Karpas-422 (cell line): Measurements from ENCODE around the gene TTLL4. TPM values are rescaled to one million over a fixed set of nuclear protein-coding genes. Genes with fewer than 3 reads are reported as not detected.

Source experiments
- DNase-seq: peaks from one replicate; pipeline ENCODE4 v3.0.0-alpha.2; 2015
- H2AFZ ChIP-seq: fragments of 200-600 bp; sonication (generic); 2 replicates; pipeline ENCODE4 v1.6.1; 2014; ENCODE audit warnings: antibody characterized with exemption, low read length, mixed read lengths
- H3K27ac ChIP-seq: fragments of 200-600 bp; sonication (generic); 2 replicates; pipeline ENCODE4 v1.5.1; 2014; ENCODE audit warnings: mild to moderate bottlenecking, low read length, moderate library complexity
- H3K27me3 ChIP-seq: fragments of 200-600 bp; sonication (generic); 2 replicates; pipeline ENCODE4 v1.6.1; 2014; ENCODE audit warnings: low read length, mixed read lengths
- H3K36me3 ChIP-seq: fragments of 200-600 bp; sonication (generic); 2 replicates; pipeline ENCODE4 v1.6.1; 2014; ENCODE audit warnings: low read length, mixed read lengths; ENCODE audit not compliant: insufficient read depth
- H3K4me1 ChIP-seq: fragments of 200-600 bp; sonication (generic); 2 replicates; pipeline ENCODE4 v1.6.1; 2014; ENCODE audit warnings: mild to moderate bottlenecking, low read length, mixed read lengths
- H3K4me2 ChIP-seq: fragments of 200-600 bp; sonication (generic); 2 replicates; pipeline ENCODE4 v1.6.1; 2014; ENCODE audit warnings: low read length, low read depth, mild to moderate bottlenecking; ENCODE audit not compliant: poor library complexity, severe bottlenecking
- H3K4me3 ChIP-seq: fragments of 200-600 bp; sonication (generic); 2 replicates; pipeline ENCODE4 v1.5.1; 2014; ENCODE audit warnings: mild to moderate bottlenecking, antibody characterized with exemption, low read length, mixed read lengths
- H3K79me2 ChIP-seq: fragments of 200-600 bp; sonication (generic); 2 replicates; pipeline ENCODE4 v1.6.1; 2014; ENCODE audit warnings: mild to moderate bottlenecking, low read length, mixed read lengths
- H3K9ac ChIP-seq: fragments of 200-600 bp; sonication (generic); 2 replicates; pipeline ENCODE4 v1.6.0; 2014; ENCODE audit warnings: low read length
- H3K9me2 ChIP-seq: fragments of 200-600 bp; sonication (generic), shearing (Covaris generic); replicated peaks from 2 replicates; pipeline ENCODE4 v1.6.0; 2014; ENCODE audit warnings: mild to moderate bottlenecking, low read length, moderate library complexity; ENCODE audit not compliant: insufficient read depth
- H3K9me3 ChIP-seq: fragments of 300-700, 200-600 bp; sonication (generic); 2 replicates; pipeline ENCODE4 v1.6.1; 2014; ENCODE audit warnings: low read length, mixed read lengths
- H4K20me1 ChIP-seq: fragments of 200-600 bp; sonication (generic); 2 replicates; pipeline ENCODE4 v1.6.1; 2014; ENCODE audit warnings: mild to moderate bottlenecking, antibody characterized with exemption, low read length, low read depth; ENCODE audit not compliant: insufficient read depth
- total RNA-seq: library from RNA; depleted of rRNA; stranded (reverse); fragments of >200 nt; shearing (Covaris generic); gene quantifications from 2 replicates; pipeline ENCODE4 v1.2.3, GENCODE V29; 2014; ENCODE audit warnings: low replicate concordance

TTLL4 gene
- total RNA-seq, 1 experiment from 2014 or later: 37.2 TPM

GRCh38 chr2:218777276-218777990, 66.8 kb downstream of the TTLL4 start:
- Histone ChIP-seq H3K36me3 (no peaks in the 10 kb centered on the region), H3K27ac (no peak overlapping the region), H3K9ac (no peak overlapping the region), H3K4me3 (no peak overlapping the region), H3K27me3 (no peaks in the 10 kb centered on the region), H2AFZ (no peak overlapping the region), H3K4me2 (no peak overlapping the region), H3K9me3 (no peaks in the 10 kb centered on the region), H3K9me2 (no peaks in the 10 kb centered on the region), H3K79me2 (no peaks in the 10 kb centered on the region), H3K4me1 (no peaks in the 10 kb centered on the region), H4K20me1 (no peaks in the 10 kb centered on the region)
- no peak for DNase-seq

DNA sequence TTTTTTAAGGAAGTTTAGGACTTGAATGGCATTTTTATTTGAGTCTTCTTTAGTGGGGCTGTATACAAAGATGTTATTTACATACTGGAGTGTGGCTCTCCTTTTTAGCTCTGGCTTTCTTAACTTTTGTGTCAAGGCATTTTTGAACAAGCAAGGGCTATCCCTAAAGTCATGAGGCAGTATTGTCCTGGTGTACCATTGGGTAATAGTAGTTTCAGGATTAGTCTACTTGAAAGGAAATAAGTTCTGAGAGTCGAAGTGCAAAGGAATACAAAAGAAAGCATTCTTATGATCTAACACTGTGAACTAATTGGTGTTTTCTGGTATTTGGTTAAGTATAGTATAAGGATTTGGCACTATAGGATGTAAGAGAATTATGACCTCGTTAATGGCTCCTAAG, 69.4 kb downstream of the TTLL4 start:
- no peaks in the 10 kb centered on the region for H3K36me3 ChIP-seq
- no peaks in the 10 kb centered on the region for H3K79me2 ChIP-seq

GRCh38 chr2:218780851-218781690, 70.4 kb downstream of the TTLL4 start:
- no peak overlapping the region for H3K4me2 ChIP-seq

More for the DNA sequence above, 69.4 kb downstream of the TTLL4 start:
- Histone ChIP-seq H3K27ac (no peak overlapping the region), H3K9ac (no peak overlapping the region), H3K27me3 (no peaks in the 10 kb centered on the region), H3K4me1 (no peaks in the 10 kb centered on the region), H2AFZ (no peak overlapping the region), H3K4me3 (no peak overlapping the region), H3K4me2 (no peak overlapping the region), H4K20me1 (no peaks in the 10 kb centered on the region), H3K9me2 (no peaks in the 10 kb centered on the region), H3K9me3 (no peaks in the 10 kb centered on the region)
- DNase-seq: no peak

GRCh38 chr2:218781691-218782527, 71.3 kb downstream of the TTLL4 start, which contains the start of gene CYP27A1:
TSS of gene CYP27A1 (plus strand) at chr2:218782147. CDS start at chr2:218782183, 36 bp downstream.
- Histone ChIP-seq H3K9ac (no peak within 1 kb of the TSS), H3K4me3 (no peak within 1 kb of the TSS), H2AFZ (no peak within 1 kb of the TSS)

More at GRCh38 chr2:218780851-218781690, 70.4 kb downstream of the TTLL4 start:
- Histone ChIP-seq H3K27ac (no peak overlapping the region), H3K36me3 (no peaks in the 10 kb centered on the region), H3K4me3 (no peak overlapping the region), H3K27me3 (no peaks in the 10 kb centered on the region), H3K9ac (no peak overlapping the region), H4K20me1 (no peaks in the 10 kb centered on the region), H3K79me2 (no peaks in the 10 kb centered on the region), H3K9me2 (no peaks in the 10 kb centered on the region), H2AFZ (no peak overlapping the region), H3K9me3 (no peaks in the 10 kb centered on the region), H3K4me1 (no peaks in the 10 kb centered on the region)
- no peak for DNase-seq

DNA sequence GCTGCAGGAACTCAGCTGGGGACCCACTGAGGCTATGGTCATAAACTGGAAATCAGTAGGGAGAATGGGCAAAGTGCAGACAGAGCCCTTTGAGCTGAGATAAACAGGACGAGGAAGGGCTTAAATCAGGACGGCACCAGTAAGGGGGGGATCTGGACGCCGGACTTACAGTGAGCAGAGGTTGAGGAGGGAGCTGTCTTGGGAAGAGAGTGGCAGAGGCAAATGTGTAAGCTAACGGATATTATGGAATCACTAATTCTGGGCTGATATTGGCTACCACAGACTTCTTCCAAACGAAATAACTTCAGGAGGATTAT, 71.9 kb downstream of the TTLL4 start:
- Histone ChIP-seq H3K9me3 (no peaks in the 10 kb centered on the region), H4K20me1 (no peaks in the 10 kb centered on the region), H3K9ac (no peak overlapping the region), H3K9me2 (no peaks in the 10 kb centered on the region), H2AFZ (no peak overlapping the region), H3K27ac (no peak overlapping the region), H3K4me2 (no peak overlapping the region), H3K27me3 (no peaks in the 10 kb centered on the region), H3K36me3 (no peaks in the 10 kb centered on the region), H3K4me1 (no peaks in the 10 kb centered on the region), H3K4me3 (no peak overlapping the region), H3K79me2 (no peaks in the 10 kb centered on the region)
- DNase-seq: no peak

More at GRCh38 chr2:218781691-218782527, 71.3 kb downstream of the TTLL4 start, which contains the start of gene CYP27A1:
- H3K36me3 ChIP-seq: no peaks in the 10 kb centered on the region
- no peaks in the 10 kb centered on the region for H3K79me2 ChIP-seq
- no peaks in the 10 kb centered on the region for H4K20me1 ChIP-seq
- H3K27me3 ChIP-seq: no peaks in the 10 kb centered on the region
- no peaks in the 10 kb centered on the region for H3K4me1 ChIP-seq
- no peak within 1 kb of the TSS for H3K4me2 ChIP-seq
- DNase-seq: no peak
- H3K9me2 ChIP-seq: no peaks in the 10 kb centered on the region
- no peak within 1 kb of the TSS for H3K27ac ChIP-seq
- no peaks in the 10 kb centered on the region for H3K9me3 ChIP-seq

- Histone ChIP-seq H3K4me2 (no peak overlapping the region), H3K9me3 (no peaks in the 10 kb centered on the region), H3K27ac (no peak overlapping the region), H3K9ac (no peak overlapping the region), H4K20me1 (no peaks in the 10 kb centered on the region), H3K79me2 (no peaks in the 10 kb centered on the region), H3K4me1 (no peaks in the 10 kb centered on the region), H3K9me2 (no peaks in the 10 kb centered on the region), H2AFZ (no peak overlapping the region), H3K4me3 (no peak overlapping the region), H3K27me3 (no peaks in the 10 kb centered on the region), H3K36me3 (no peaks in the 10 kb centered on the region)
- no peak for DNase-seq
Measured at GRCh38 chr2:218783688-218784087, 73.1 kb downstream of the TTLL4 start.

DNA sequence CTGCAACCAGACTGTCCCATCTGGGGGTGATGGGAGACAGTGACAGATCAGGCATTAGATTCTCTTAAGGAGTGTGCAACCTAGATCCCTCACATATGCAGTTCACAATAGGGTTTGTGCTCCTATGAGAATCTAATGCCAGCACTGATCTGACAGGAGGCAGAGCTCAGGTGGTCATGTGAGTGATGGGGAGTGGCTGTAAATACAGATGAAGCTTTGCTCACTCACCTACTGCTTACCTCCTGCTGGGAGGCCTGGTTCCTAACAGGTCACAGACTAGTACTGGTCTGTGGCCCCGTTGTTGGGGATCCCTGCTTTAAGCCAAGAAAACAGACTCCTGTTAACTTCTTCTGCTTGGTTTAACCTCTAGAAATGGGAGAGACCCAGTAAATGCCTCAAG, 74.5 kb downstream of the TTLL4 start:
- no peaks in the 10 kb centered on the region for H3K27me3 ChIP-seq
- no peak for DNase-seq
- H2AFZ ChIP-seq: no peak overlapping the region
- H3K9me2 ChIP-seq: no peaks in the 10 kb centered on the region
- no peak overlapping the region for H3K4me2 ChIP-seq
- H3K36me3 ChIP-seq: no peaks in the 10 kb centered on the region
- no peak overlapping the region for H3K9ac ChIP-seq
- no peaks in the 10 kb centered on the region for H3K4me1 ChIP-seq
- H3K79me2 ChIP-seq: no peaks in the 10 kb centered on the region
- no peak overlapping the region for H3K4me3 ChIP-seq
- H3K9me3 ChIP-seq: no peaks in the 10 kb centered on the region
- no peaks in the 10 kb centered on the region for H4K20me1 ChIP-seq
- no peak overlapping the region for H3K27ac ChIP-seq

DNA sequence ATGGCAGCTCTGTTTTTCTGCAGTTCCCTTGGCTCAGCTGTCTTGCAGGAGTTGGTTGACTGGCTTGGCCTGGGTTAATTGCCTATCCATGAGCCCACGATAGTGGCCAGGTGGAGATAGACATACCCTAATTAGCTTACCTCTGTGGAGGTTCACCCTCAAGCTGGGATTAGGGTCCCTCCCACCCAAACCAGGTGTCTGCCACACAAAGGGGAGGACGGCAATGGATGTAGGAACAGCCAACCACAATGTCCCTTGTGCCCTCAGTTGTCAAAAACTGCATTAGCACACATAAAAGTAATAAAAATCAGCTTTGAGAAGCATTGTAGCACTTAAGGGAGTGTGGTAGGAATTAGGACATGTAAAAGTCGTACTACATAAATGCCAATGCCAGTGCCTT, 75.5 kb downstream of the TTLL4 start:
- Histone ChIP-seq H3K79me2 (no peaks in the 10 kb centered on the region), H2AFZ (no peak overlapping the region)

More for the DNA sequence above, 75.5 kb downstream of the TTLL4 start:
- no peak overlapping the region for H3K9ac ChIP-seq
- H3K9me2 ChIP-seq: no peaks in the 10 kb centered on the region
- no peaks in the 10 kb centered on the region for H3K27me3 ChIP-seq
- no peak overlapping the region for H3K27ac ChIP-seq
- no peaks in the 10 kb centered on the region for H3K36me3 ChIP-seq
- H3K9me3 ChIP-seq: no peaks in the 10 kb centered on the region
- no peak for DNase-seq
- H3K4me1 ChIP-seq: no peaks in the 10 kb centered on the region
- no peak overlapping the region for H3K4me2 ChIP-seq
- H3K4me3 ChIP-seq: no peak overlapping the region
- H4K20me1 ChIP-seq: no peaks in the 10 kb centered on the region
